ENCODE data around the gene TMEM186.

Gene TMEM186

GRCh38 chr16:8831871-8832716 is 34.7 kb upstream of the TMEM186 start:
- no peaks in the 10 kb centered on the region for H3K27me3 ChIP-seq (ENCODE audit: control insufficient read depth in 2 of 2, insufficient read depth in 2 of 2, low read length in 2 of 2)
- no peaks in the 10 kb centered on the region for H3K4me1 ChIP-seq (ENCODE audit: control insufficient read depth in 2 of 2, insufficient read depth in 2 of 2, low read length in 2 of 2)
- H3K9ac ChIP-seq (ENCODE audit: low read depth in 1 of 2, low read length in 2 of 2): no peak overlapping the region
- peaks cover 33 to 34% of the 10 kb centered on the region in 2 donors for H3K36me3 ChIP-seq (ENCODE audit: control insufficient read depth in 2 of 2, insufficient read depth in 2 of 2, low read length in 2 of 2)
- H3K4me3 ChIP-seq (ENCODE audit: low read length in 2 of 2): no peak overlapping the region
- no peaks in the 10 kb centered on the region for H3K9me3 ChIP-seq (ENCODE audit: control insufficient read depth in 2 of 2, low read length in 2 of 2)
- H3K27ac ChIP-seq (ENCODE audit: low read depth in 2 of 2, low read length in 2 of 2): no peak overlapping the region

- no peaks in the 10 kb centered on the region for H3K9me3 ChIP-seq (ENCODE audit: control insufficient read depth in 2 of 2, low read length in 2 of 2)
- peaks cover 33 to 34% of the 10 kb centered on the region in 2 donors for H3K36me3 ChIP-seq (ENCODE audit: control insufficient read depth in 2 of 2, insufficient read depth in 2 of 2, low read length in 2 of 2)
- no peak overlapping the region for H3K9ac ChIP-seq (ENCODE audit: low read depth in 1 of 2, low read length in 2 of 2)
- no peaks in the 10 kb centered on the region for H3K4me1 ChIP-seq (ENCODE audit: control insufficient read depth in 2 of 2, insufficient read depth in 2 of 2, low read length in 2 of 2)
- H3K27me3 ChIP-seq (ENCODE audit: control insufficient read depth in 2 of 2, insufficient read depth in 2 of 2, low read length in 2 of 2): no peaks in the 10 kb centered on the region
- H3K27ac ChIP-seq (ENCODE audit: low read depth in 2 of 2, low read length in 2 of 2): no peak overlapping the region
- no peak overlapping the region for H3K4me3 ChIP-seq (ENCODE audit: low read length in 2 of 2)
Measured at GRCh38 chr16:8831450-8831849, 34.0 kb upstream of the TMEM186 start.

- no peak overlapping the region for H3K27ac ChIP-seq (ENCODE audit: low read depth in 2 of 2, low read length in 2 of 2)
- H3K4me3 ChIP-seq (ENCODE audit: low read length in 2 of 2): no peak overlapping the region
- H3K36me3 ChIP-seq (ENCODE audit: control insufficient read depth in 2 of 2, insufficient read depth in 2 of 2, low read length in 2 of 2): peaks cover 37 to 40% of the 10 kb centered on the region in 2 donors
Measured at GRCh38 chr16:8828541-8829165, 31.2 kb upstream of the TMEM186 start.

GRCh38 chr16:8826278-8826879 is 28.9 kb upstream of the TMEM186 start:
- Histone ChIP-seq H3K36me3 (ENCODE audit: control insufficient read depth in 2 of 2, insufficient read depth in 2 of 2, low read length in 2 of 2) (peaks cover 32 to 37% of the 10 kb centered on the region in 2 donors), H3K27me3 (ENCODE audit: control insufficient read depth in 2 of 2, insufficient read depth in 2 of 2, low read length in 2 of 2) (no peaks in the 10 kb centered on the region), H3K9me3 (ENCODE audit: control insufficient read depth in 2 of 2, low read length in 2 of 2) (no peaks in the 10 kb centered on the region), H3K4me1 (ENCODE audit: control insufficient read depth in 2 of 2, insufficient read depth in 2 of 2, low read length in 2 of 2) (no peaks in the 10 kb centered on the region), H3K27ac (ENCODE audit: low read depth in 2 of 2, low read length in 2 of 2) (no peak overlapping the region), H3K4me3 (ENCODE audit: low read length in 2 of 2) (no peak overlapping the region), H3K9ac (ENCODE audit: low read depth in 1 of 2, low read length in 2 of 2) (no peak overlapping the region)

More at GRCh38 chr16:8828541-8829165, 31.2 kb upstream of the TMEM186 start:
- no peaks in the 10 kb centered on the region for H3K4me1 ChIP-seq (ENCODE audit: control insufficient read depth in 2 of 2, insufficient read depth in 2 of 2, low read length in 2 of 2)
- no peak overlapping the region for H3K9ac ChIP-seq (ENCODE audit: low read depth in 1 of 2, low read length in 2 of 2)
- no peaks in the 10 kb centered on the region for H3K27me3 ChIP-seq (ENCODE audit: control insufficient read depth in 2 of 2, insufficient read depth in 2 of 2, low read length in 2 of 2)
- no peaks in the 10 kb centered on the region for H3K9me3 ChIP-seq (ENCODE audit: control insufficient read depth in 2 of 2, low read length in 2 of 2)

- Histone ChIP-seq H3K27ac (ENCODE audit: low read depth in 2 of 2, low read length in 2 of 2) (no peak overlapping the region), H3K4me1 (ENCODE audit: control insufficient read depth in 2 of 2, insufficient read depth in 2 of 2, low read length in 2 of 2) (no peaks in the 10 kb centered on the region), H3K9ac (ENCODE audit: low read depth in 1 of 2, low read length in 2 of 2) (no peak overlapping the region), H3K9me3 (ENCODE audit: control insufficient read depth in 2 of 2, low read length in 2 of 2) (no peaks in the 10 kb centered on the region), H3K4me3 (ENCODE audit: low read length in 2 of 2) (no peak overlapping the region), H3K27me3 (ENCODE audit: control insufficient read depth in 2 of 2, insufficient read depth in 2 of 2, low read length in 2 of 2) (no peaks in the 10 kb centered on the region), H3K36me3 (ENCODE audit: control insufficient read depth in 2 of 2, insufficient read depth in 2 of 2, low read length in 2 of 2) (peaks cover 37 to 39% of the 10 kb centered on the region in 2 donors)
Measured at GRCh38 chr16:8822403-8822802, 25.0 kb upstream of the TMEM186 start.

- Histone ChIP-seq H3K4me3 (ENCODE audit: low read length in 2 of 2) (no peak overlapping the region), H3K27ac (ENCODE audit: low read depth in 2 of 2, low read length in 2 of 2) (no peak overlapping the region), H3K36me3 (ENCODE audit: control insufficient read depth in 2 of 2, insufficient read depth in 2 of 2, low read length in 2 of 2) (peaks cover 52 to 53% of the 10 kb centered on the region in 2 donors), H3K9ac (ENCODE audit: low read depth in 1 of 2, low read length in 2 of 2) (no peak overlapping the region), H3K27me3 (ENCODE audit: control insufficient read depth in 2 of 2, insufficient read depth in 2 of 2, low read length in 2 of 2) (no peaks in the 10 kb centered on the region), H3K4me1 (ENCODE audit: control insufficient read depth in 2 of 2, insufficient read depth in 2 of 2, low read length in 2 of 2) (no peaks in the 10 kb centered on the region), H3K9me3 (ENCODE audit: control insufficient read depth in 2 of 2, low read length in 2 of 2) (no peaks in the 10 kb centered on the region)
Measured at GRCh38 chr16:8819411-8820034, 22.1 kb upstream of the TMEM186 start.

GRCh38 chr16:8818504-8819270 is 21.2 kb upstream of the TMEM186 start:
- peaks cover 53 to 61% of the 10 kb centered on the region in 2 donors for H3K36me3 ChIP-seq (ENCODE audit: control insufficient read depth in 2 of 2, insufficient read depth in 2 of 2, low read length in 2 of 2)

GRCh38 chr16:8816967-8817655 is 19.7 kb upstream of the TMEM186 start:
- Histone ChIP-seq H3K27me3 (ENCODE audit: control insufficient read depth in 2 of 2, insufficient read depth in 2 of 2, low read length in 2 of 2) (no peaks in the 10 kb centered on the region), H3K4me1 (ENCODE audit: control insufficient read depth in 2 of 2, insufficient read depth in 2 of 2, low read length in 2 of 2) (no peaks in the 10 kb centered on the region), H3K4me3 (ENCODE audit: low read length in 2 of 2) (no peak overlapping the region), H3K27ac (ENCODE audit: low read depth in 2 of 2, low read length in 2 of 2) (no peak overlapping the region), H3K36me3 (ENCODE audit: control insufficient read depth in 2 of 2, insufficient read depth in 2 of 2, low read length in 2 of 2) (peaks cover 66 to 76% of the 10 kb centered on the region in 2 donors), H3K9me3 (ENCODE audit: control insufficient read depth in 2 of 2, low read length in 2 of 2) (no peaks in the 10 kb centered on the region), H3K9ac (ENCODE audit: low read depth in 1 of 2, low read length in 2 of 2) (no peak overlapping the region)

More at GRCh38 chr16:8818504-8819270, 21.2 kb upstream of the TMEM186 start:
- no peaks in the 10 kb centered on the region for H3K9me3 ChIP-seq (ENCODE audit: control insufficient read depth in 2 of 2, low read length in 2 of 2)
- no peak overlapping the region for H3K9ac ChIP-seq (ENCODE audit: low read depth in 1 of 2, low read length in 2 of 2)
- no peaks in the 10 kb centered on the region for H3K27me3 ChIP-seq (ENCODE audit: control insufficient read depth in 2 of 2, insufficient read depth in 2 of 2, low read length in 2 of 2)
- H3K27ac ChIP-seq (ENCODE audit: low read depth in 2 of 2, low read length in 2 of 2): no peak overlapping the region
- H3K4me3 ChIP-seq (ENCODE audit: low read length in 2 of 2): no peak overlapping the region
- H3K4me1 ChIP-seq (ENCODE audit: control insufficient read depth in 2 of 2, insufficient read depth in 2 of 2, low read length in 2 of 2): no peaks in the 10 kb centered on the region

- Histone ChIP-seq H3K9me3 (ENCODE audit: control insufficient read depth in 2 of 2, low read length in 2 of 2) (no peaks in the 10 kb centered on the region), H3K36me3 (ENCODE audit: control insufficient read depth in 2 of 2, insufficient read depth in 2 of 2, low read length in 2 of 2) (peaks cover 68 to 82% of the 10 kb centered on the region in 2 donors), H3K27ac (ENCODE audit: low read depth in 2 of 2, low read length in 2 of 2) (no peak overlapping the region), H3K4me3 (ENCODE audit: low read length in 2 of 2) (no peak overlapping the region), H3K4me1 (ENCODE audit: control insufficient read depth in 2 of 2, insufficient read depth in 2 of 2, low read length in 2 of 2) (no peaks in the 10 kb centered on the region), H3K9ac (ENCODE audit: low read depth in 1 of 2, low read length in 2 of 2) (no peak overlapping the region), H3K27me3 (ENCODE audit: control insufficient read depth in 2 of 2, insufficient read depth in 2 of 2, low read length in 2 of 2) (no peaks in the 10 kb centered on the region)
Measured at GRCh38 chr16:8814095-8814806, 16.8 kb upstream of the TMEM186 start.

All from mucosa of rectum (tissue), 2 donors.